ENCODE data around the gene PRDM16. TPM values are rescaled to one million over a fixed set of nuclear protein-coding genes. Genes with fewer than 3 reads are reported as not detected.

Gene PRDM16
- total RNA-seq, 1 donor = 6.5 TPM

- peaks cover 6% of the 10 kb centered on the region for H3K27me3 ChIP-seq (ENCODE audit: insufficient read depth, low read length)
- H3K4me2 ChIP-seq (ENCODE audit: insufficient read depth, low read length) = no peak overlapping the region
- no peaks in the 10 kb centered on the region for H3K79me2 ChIP-seq (ENCODE audit: insufficient read depth, low read length)
- TF ChIP-seq CTCF (IDR thresholded peaks at IDR 0.05; ENCODE audit: extremely low read depth, low read depth, low read length) = no peak
- H4K20me1 ChIP-seq (ENCODE audit: insufficient read depth, low read length) = no peaks in the 10 kb centered on the region
- H3K36me3 ChIP-seq (ENCODE audit: insufficient read depth, low read length) = no peaks in the 10 kb centered on the region
- H3K9me3 ChIP-seq (ENCODE audit: low read depth, low read length) = no peaks in the 10 kb centered on the region
- no peak overlapping the region for H3K4me3 ChIP-seq (ENCODE audit: insufficient read depth, low read length)
- no peak overlapping the region for H3K27ac ChIP-seq (ENCODE audit: low read depth, low read length)
- peaks cover 1% of the 10 kb centered on the region for H3K4me1 ChIP-seq (ENCODE audit: insufficient read depth, low read length)
- no peak overlapping the region for H2AFZ ChIP-seq (ENCODE audit: low read length)
- DNase-seq (ENCODE audit: insufficient read length, low spot score, missing footprints) = peak; percentile 84
These were observed 397.5 kb downstream of the PRDM16 start for GRCh38 chr1:3466366-3467075.

- no peak for TF ChIP-seq CTCF (IDR thresholded peaks at IDR 0.05; ENCODE audit: extremely low read depth, low read depth, low read length)
- Histone ChIP-seq H3K4me2 (ENCODE audit: insufficient read depth, low read length) (no peak overlapping the region), H3K27me3 (ENCODE audit: insufficient read depth, low read length) (peaks cover 6% of the 10 kb centered on the region), H3K27ac (ENCODE audit: low read depth, low read length) (no peak overlapping the region), H2AFZ (ENCODE audit: low read length) (no peak overlapping the region), H3K4me3 (ENCODE audit: insufficient read depth, low read length) (no peak overlapping the region), H3K79me2 (ENCODE audit: insufficient read depth, low read length) (no peaks in the 10 kb centered on the region), H3K9me3 (ENCODE audit: low read depth, low read length) (no peaks in the 10 kb centered on the region), H4K20me1 (ENCODE audit: insufficient read depth, low read length) (no peaks in the 10 kb centered on the region), H3K4me1 (ENCODE audit: insufficient read depth, low read length) (peaks cover 3% of the 10 kb centered on the region), H3K36me3 (ENCODE audit: insufficient read depth, low read length) (no peaks in the 10 kb centered on the region)
- peak; percentile 95 for DNase-seq (ENCODE audit: insufficient read length, low spot score, missing footprints)
These were observed 398.4 kb downstream of the PRDM16 start for GRCh38 chr1:3467096-3468036.

- Histone ChIP-seq H3K27ac (ENCODE audit: low read depth, low read length) (no peak overlapping the region), H3K4me1 (ENCODE audit: insufficient read depth, low read length) (peaks cover 9% of the 10 kb centered on the region), H3K36me3 (ENCODE audit: insufficient read depth, low read length) (no peaks in the 10 kb centered on the region), H3K27me3 (ENCODE audit: insufficient read depth, low read length) (peaks cover 6% of the 10 kb centered on the region), H3K4me3 (ENCODE audit: insufficient read depth, low read length) (no peak overlapping the region), H2AFZ (ENCODE audit: low read length) (no peak overlapping the region), H3K4me2 (ENCODE audit: insufficient read depth, low read length) (no peak overlapping the region), H4K20me1 (ENCODE audit: insufficient read depth, low read length) (no peaks in the 10 kb centered on the region), H3K9me3 (ENCODE audit: low read depth, low read length) (no peaks in the 10 kb centered on the region), H3K79me2 (ENCODE audit: insufficient read depth, low read length) (no peaks in the 10 kb centered on the region)
- no peak for TF ChIP-seq CTCF (IDR thresholded peaks at IDR 0.05; ENCODE audit: extremely low read depth, low read depth, low read length)
- DNase-seq (ENCODE audit: insufficient read length, low spot score, missing footprints) = peak; percentile 82
These were observed 399.5 kb downstream of the PRDM16 start for GRCh38 chr1:3468236-3469103.

Data from osteoblast (primary cell).